WERI-Rb-1 (cell line): Measurements from ENCODE around the gene DGKZ.

Source experiments
- DNase-seq: peaks from one replicate; pipeline ENCODE4 v3.0.0-alpha.2; 2020
- H3K27ac ChIP-seq: fragments of 250-450 bp; sonication (Bioruptor Pico); 2 replicates; pipeline ENCODE4 v1.5.1; 2020; ENCODE audit warnings: mild to moderate bottlenecking, moderate library complexity
- H3K27me3 ChIP-seq: fragments of 250-450 bp; sonication (Bioruptor Pico); 2 replicates; pipeline ENCODE4 v1.5.1; 2021; ENCODE audit warnings: mild to moderate bottlenecking, low read depth, moderate library complexity; ENCODE audit not compliant: insufficient read depth, severe bottlenecking
- H3K36me3 ChIP-seq: fragments of 250-450 bp; sonication (Bioruptor Pico); 2 replicates; pipeline ENCODE4 v1.5.1; 2020; ENCODE audit warnings: mild to moderate bottlenecking, moderate library complexity
- H3K4me3 ChIP-seq: 2 replicates; pipeline ENCODE4 v1.5.1; 2011; ENCODE audit warnings: low read depth, mild to moderate bottlenecking, control low read depth, low read length
- H3K9me3 ChIP-seq: fragments of 250-450 bp; sonication (Bioruptor Pico); 2 replicates; pipeline ENCODE4 v1.5.1; 2021; ENCODE audit warnings: mild to moderate bottlenecking, moderate library complexity; ENCODE audit not compliant: severe bottlenecking
- TF ChIP-seq, protein P1 (sequence below): IDR thresholded peaks from 2 replicates; pipeline ENCODE4 v1.5.1; 2011; ENCODE audit warnings: low read depth, mild to moderate bottlenecking, control low read depth, inconsistent platforms, low read length

Gene DGKZ

DNA sequence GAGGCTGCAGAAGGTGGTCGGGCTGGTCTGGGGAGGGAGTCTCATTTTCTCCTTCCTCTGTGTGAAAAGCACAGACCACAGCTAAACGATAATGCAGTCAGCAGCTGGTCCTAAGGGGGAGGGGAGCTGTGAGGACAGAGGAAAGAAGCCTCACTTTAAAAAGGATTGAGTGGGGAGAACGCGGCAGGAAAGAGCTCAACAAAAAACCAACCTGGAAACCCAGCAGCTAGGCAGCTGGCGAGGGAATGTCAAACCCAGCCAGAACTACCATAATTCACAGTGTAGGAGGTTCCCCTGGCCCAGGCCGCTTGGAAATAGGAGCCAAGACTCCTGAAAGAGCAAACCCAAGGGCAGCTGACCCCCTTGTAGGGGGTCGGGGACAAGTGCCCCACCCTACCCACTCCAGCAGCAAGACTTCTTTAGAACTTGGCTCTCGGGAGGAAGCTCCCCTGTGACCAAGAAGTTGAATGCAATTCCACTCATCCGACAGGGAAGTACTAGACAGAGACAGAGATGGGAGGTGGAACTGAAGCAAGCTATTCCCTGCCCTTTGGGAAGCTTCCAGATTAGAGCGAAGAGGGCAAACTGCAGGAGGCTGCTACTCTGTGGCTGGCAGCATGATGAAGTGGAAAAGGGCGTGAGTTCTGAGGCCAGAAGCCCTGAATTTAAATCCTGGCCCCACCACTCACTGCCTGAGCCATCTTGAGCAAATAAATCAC, 16.5 kb upstream of the DGKZ start:
- peak overlapping the region; percentile 89 for H3K27ac ChIP-seq
- peak; percentile 71 for DNase-seq
- H3K27me3 ChIP-seq, result no peaks in the 10 kb centered on the region
- no peaks in the 10 kb centered on the region for H3K9me3 ChIP-seq
- H3K4me3 ChIP-seq, result peak overlapping the region; percentile 29
- TF ChIP-seq, protein P1, sequence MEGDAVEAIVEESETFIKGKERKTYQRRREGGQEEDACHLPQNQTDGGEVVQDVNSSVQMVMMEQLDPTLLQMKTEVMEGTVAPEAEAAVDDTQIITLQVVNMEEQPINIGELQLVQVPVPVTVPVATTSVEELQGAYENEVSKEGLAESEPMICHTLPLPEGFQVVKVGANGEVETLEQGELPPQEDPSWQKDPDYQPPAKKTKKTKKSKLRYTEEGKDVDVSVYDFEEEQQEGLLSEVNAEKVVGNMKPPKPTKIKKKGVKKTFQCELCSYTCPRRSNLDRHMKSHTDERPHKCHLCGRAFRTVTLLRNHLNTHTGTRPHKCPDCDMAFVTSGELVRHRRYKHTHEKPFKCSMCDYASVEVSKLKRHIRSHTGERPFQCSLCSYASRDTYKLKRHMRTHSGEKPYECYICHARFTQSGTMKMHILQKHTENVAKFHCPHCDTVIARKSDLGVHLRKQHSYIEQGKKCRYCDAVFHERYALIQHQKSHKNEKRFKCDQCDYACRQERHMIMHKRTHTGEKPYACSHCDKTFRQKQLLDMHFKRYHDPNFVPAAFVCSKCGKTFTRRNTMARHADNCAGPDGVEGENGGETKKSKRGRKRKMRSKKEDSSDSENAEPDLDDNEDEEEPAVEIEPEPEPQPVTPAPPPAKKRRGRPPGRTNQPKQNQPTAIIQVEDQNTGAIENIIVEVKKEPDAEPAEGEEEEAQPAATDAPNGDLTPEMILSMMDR, result no peak
- no peaks in the 10 kb centered on the region for H3K36me3 ChIP-seq

DNA sequence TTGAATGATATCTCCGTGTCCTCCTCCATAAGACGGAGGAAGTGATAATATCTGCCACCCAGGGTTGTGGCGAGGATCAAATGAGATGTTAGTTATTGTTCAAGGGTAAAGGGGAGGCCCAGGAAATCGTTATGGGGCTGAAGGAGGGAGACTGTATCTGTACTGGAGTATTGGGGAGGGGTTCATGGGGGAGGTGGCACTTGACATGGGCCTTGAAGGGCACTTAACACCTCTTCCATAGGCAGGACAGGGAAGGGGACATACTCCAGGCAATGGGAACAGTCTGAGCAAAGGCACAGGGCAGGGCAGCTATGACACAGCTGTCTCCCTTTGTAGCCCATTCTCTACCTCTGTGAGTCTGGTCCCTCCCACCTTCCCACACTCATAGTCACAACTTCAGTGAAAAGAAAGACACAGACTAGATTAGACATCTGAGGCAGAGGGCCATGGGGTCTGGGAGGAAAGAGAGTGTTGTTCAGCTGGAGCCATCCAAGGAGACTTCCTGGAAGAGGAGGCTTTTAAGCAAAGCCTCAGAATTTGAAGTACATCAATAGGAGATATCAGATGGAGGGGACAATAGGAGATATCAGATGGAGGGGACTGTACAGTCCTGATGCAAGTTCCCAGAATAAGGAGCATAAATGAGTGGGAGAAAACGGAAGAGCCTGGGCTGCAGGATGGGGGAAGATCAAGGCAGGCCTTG, 15.8 kb upstream of the DGKZ start:
- Histone ChIP-seq H3K36me3 (no peaks in the 10 kb centered on the region), H3K9me3 (no peaks in the 10 kb centered on the region), H3K27me3 (no peaks in the 10 kb centered on the region), H3K4me3 (no peak overlapping the region), H3K27ac (peak overlapping the region; percentile 89)
- no peak for DNase-seq
- TF ChIP-seq, protein P1, result no peak

DNA sequence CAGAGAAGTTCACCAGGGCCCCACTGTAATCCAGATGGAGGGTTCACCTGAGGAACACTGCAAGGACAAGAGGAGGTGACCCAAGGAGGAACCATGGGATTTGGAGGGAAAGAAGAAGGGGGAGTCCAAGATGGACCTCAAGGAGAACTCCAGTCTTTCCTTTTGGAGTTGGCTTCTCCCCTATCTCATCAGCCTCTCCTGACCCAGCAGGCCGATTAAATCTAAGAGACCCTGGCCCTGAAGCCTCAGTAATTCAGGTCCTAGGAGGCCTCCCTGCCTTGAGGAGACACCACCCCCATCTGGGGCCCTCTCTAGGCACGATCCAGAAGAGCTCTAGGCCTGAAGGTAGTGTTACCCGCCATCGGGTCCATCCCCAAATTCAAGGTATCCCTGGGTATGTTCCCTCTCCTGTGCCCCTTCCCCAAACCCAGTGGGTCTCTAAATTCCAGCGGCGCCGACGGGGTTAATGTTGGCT, 15.1 kb upstream of the DGKZ start:
- DNase-seq, result no peak
- Histone ChIP-seq H3K9me3 (no peaks in the 10 kb centered on the region), H3K27ac (no peak overlapping the region), H3K27me3 (no peaks in the 10 kb centered on the region), H3K4me3 (no peak overlapping the region), H3K36me3 (no peaks in the 10 kb centered on the region)
- TF ChIP-seq, protein P1, result no peak

DNA sequence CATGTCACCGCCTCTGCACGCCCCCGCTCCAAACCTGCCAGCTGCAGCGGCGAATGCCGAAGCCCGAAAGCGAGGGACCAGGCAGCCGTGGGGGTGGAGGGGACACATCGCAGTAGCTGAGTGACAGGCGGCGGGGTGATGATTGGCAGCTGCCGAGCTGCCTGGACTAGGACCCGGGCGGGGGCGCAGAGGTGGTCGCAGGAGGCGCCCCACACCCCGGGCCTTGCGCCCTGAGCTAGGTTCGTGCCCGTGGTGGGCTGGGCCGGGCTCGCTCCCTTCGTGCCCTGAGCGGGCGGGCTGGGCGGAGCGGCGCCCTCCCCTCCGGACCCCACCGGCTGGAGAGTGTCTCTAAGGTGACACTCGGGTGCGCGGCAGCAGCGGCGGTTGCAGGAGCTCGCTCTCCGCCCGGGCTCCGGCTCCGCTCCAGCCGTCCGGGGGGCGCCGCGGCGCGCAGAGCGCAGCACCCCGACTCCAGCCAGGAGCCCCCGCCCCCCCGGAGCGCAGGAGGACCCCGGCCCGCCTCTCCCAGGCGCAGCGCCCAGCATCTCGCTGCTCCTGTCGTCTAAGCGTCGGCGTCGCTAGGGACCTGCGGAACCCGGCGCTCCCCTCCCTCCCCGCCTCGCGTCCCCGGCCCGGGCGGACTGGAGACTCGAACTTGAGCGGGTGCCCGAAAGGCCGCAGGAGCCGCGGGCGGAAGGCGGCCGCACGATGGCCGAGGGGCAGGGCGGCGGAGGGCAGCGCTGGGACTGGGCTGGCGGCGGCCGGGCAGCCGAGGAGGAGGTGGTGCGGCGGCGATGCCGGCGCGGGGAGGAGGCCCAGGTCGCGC, 14.5 kb upstream of the DGKZ start:
- Histone ChIP-seq H3K9me3 (no peaks in the 10 kb centered on the region), H3K4me3 (no peak overlapping the region), H3K36me3 (no peaks in the 10 kb centered on the region), H3K27me3 (no peaks in the 10 kb centered on the region), H3K27ac (no peak overlapping the region)
- TF ChIP-seq, protein P1, result no peak
- no peak for DNase-seq

DNA sequence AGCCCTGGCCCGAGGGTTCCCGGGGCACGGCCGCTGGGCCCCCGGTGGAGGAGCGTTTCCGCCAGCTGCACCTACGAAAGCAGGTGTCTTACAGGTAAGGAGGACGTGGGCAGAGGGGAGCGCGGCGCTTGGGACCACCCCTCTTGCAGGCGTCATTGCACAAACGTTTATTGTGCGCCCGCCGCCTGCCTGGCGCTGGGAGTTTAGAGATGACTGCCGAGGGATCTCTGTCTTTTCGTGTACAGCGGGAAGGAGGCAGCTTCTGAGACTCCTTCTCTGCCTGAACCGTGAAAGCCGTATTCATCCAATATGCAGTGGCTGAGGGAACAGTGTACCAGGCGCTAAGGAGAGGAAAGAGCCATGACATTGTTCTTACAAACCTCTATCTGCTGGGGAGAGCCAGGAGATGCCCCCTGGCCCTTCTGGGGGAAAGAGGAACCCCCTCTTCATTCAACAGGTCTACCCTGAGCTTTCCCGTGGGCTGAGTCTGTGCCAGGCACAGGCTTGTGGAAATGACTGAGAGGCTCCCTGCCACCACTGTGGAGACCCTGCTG, 13.8 kb upstream of the DGKZ start:
- Histone ChIP-seq H3K4me3 (no peak overlapping the region), H3K27ac (no peak overlapping the region), H3K36me3 (no peaks in the 10 kb centered on the region), H3K9me3 (no peaks in the 10 kb centered on the region), H3K27me3 (no peaks in the 10 kb centered on the region)
- TF ChIP-seq, protein P1, result no peak
- no peak for DNase-seq
